Choroid plexus epithelial cell (primary cell): ENCODE measurements around the gene RELN.

ENCODE experiments used
- DNase-seq: peaks from one replicate; pipeline ENCODE4 v3.0.0-alpha.2; 2010; ENCODE audit warnings: low read depth
- H3K4me3 ChIP-seq: 2 replicates; pipeline ENCODE4 v1.5.1; 2011; ENCODE audit warnings: low read depth, mild to moderate bottlenecking, control low read depth, low read length, moderate library complexity
- CTCF ChIP-seq: conservative IDR thresholded peaks from 2 replicates; pipeline ENCODE4 v1.5.1; 2011; ENCODE audit warnings: low read depth, mild to moderate bottlenecking, control low read depth, inconsistent platforms, low read length, moderate library complexity

Gene RELN

GRCh38 chr7:104029765-104030164 lies 40.3 kb upstream of the RELN start:
- H3K4me3 ChIP-seq = no peak overlapping the region
- TF ChIP-seq CTCF = no peak
- DNase-seq = no peak

- TF ChIP-seq CTCF = no peak
- no peak for DNase-seq
- H3K4me3 ChIP-seq = no peak overlapping the region
These were observed 35.2 kb upstream of the RELN start for GRCh38 chr7:104024632-104025031.

- no peak for TF ChIP-seq CTCF
These were observed 33.6 kb upstream of the RELN start for GRCh38 chr7:104023100-104023499.

GRCh38 chr7:104018425-104018824 lies 29.0 kb upstream of the RELN start:
- no peak overlapping the region for H3K4me3 ChIP-seq
- TF ChIP-seq CTCF = no peak
- no peak for DNase-seq

More at GRCh38 chr7:104023100-104023499, 33.6 kb upstream of the RELN start:
- no peak for DNase-seq
- no peak overlapping the region for H3K4me3 ChIP-seq

GRCh38 chr7:104017001-104017400 lies 27.5 kb upstream of the RELN start:
- no peak for TF ChIP-seq CTCF
- H3K4me3 ChIP-seq = no peak overlapping the region
- no peak for DNase-seq

GRCh38 chr7:104012835-104013234 lies 23.4 kb upstream of the RELN start:
- DNase-seq = no peak
- no peak for TF ChIP-seq CTCF
- H3K4me3 ChIP-seq = no peak overlapping the region

- no peak overlapping the region for H3K4me3 ChIP-seq
- no peak for TF ChIP-seq CTCF
- no peak for DNase-seq
These were observed 22.4 kb upstream of the RELN start for GRCh38 chr7:104011829-104012228.
